Uterus (tissue), 4 donors: Measurements from ENCODE around the gene IKZF3. TPM values are rescaled to one million over a fixed set of nuclear protein-coding genes. Genes with fewer than 3 reads are reported as not detected.

ENCODE experiments used
- DNase-seq, 2 donors: peaks; one replicate each; pipeline ENCODE4 v3.0.0-alpha.2; 2019 to 2020
- H3K27ac ChIP-seq, 2 donors: fragments of 200-600 bp; sonication (generic); 1 replicate in 1 of 2; 2 replicates in 1 of 2; pipeline ENCODE4 v1.5.1; 2016 to 2018
- H3K27me3 ChIP-seq, 2 donors: fragments of 200-600 bp; sonication (generic); one replicate each; pipeline ENCODE4 v1.5.1; 2018 to 2019; ENCODE audit warnings: control low read depth in 1 of 2
- H3K36me3 ChIP-seq, 2 donors: fragments of 200-600 bp; sonication (generic); one replicate each; pipeline ENCODE4 v1.5.1; 2019; ENCODE audit warnings: control low read depth in 1 of 2
- H3K4me1 ChIP-seq, 2 donors: fragments of 200-600 bp; sonication (generic); one replicate each; pipeline ENCODE4 v1.5.1; 2018 to 2019; ENCODE audit warnings: control low read depth in 1 of 2
- H3K4me3 ChIP-seq, 2 donors: fragments of 200-600 bp; sonication (generic); 1 replicate in 1 of 2; 2 replicates in 1 of 2; pipeline ENCODE4 v1.5.1; 2018 to 2019; ENCODE audit warnings: mild to moderate bottlenecking in 1 of 2
- H3K9me3 ChIP-seq, 2 donors: fragments of 200-600 bp; sonication (generic); one replicate each; pipeline ENCODE4 v1.5.1; 2019; ENCODE audit warnings: control low read depth in 1 of 2
- CTCF ChIP-seq, 4 experiments: fragments of 200-600 bp in 2 of 4; fragments of 450-650 bp in 2 of 4; sonication (generic) in 2 of 4; IDR thresholded peaks; one replicate each; pipeline ENCODE4 v1.5.1; 2016 to 2019; ENCODE audit warnings: antibody characterized with exemption in 4 of 4, mild to moderate bottlenecking in 2 of 4, moderate library complexity in 1 of 4
- POLR2A ChIP-seq, 2 donors: fragments of 450-650 bp; IDR thresholded peaks; one replicate each; pipeline ENCODE4 v1.6.1; 2016; ENCODE audit warnings: antibody characterized with exemption in 2 of 2, mild to moderate bottlenecking in 1 of 2, moderate library complexity in 1 of 2
- intact Hi-C: fragments of 100-400 bp; cut with DNase I; formaldehyde crosslinking; loops from one replicate; pipeline ENCODE4 v1.15.1; 2023; ENCODE audit warnings: low total_unique reads
- total RNA-seq, 4 donors: library from RNA; depleted of rRNA in 3 of 4; stranded (reverse); fragments of >200 nt in 3 of 4; gene quantifications; one replicate each; pipeline versions ENCODE4 v1.1.0 to v1.2.4, GENCODE V29; 2014 to 2023
- donor health status: DM: yes; HTN: yes; CAD: no.

Gene IKZF3
- total RNA-seq, 4 donors from 2014 or later, result 0.88 to 2.1 (median 1.6) TPM

GRCh38 chr17:39808409-39808997 is 55.6 kb downstream of the IKZF3 start:
- no peaks in the 10 kb centered on the region for H3K36me3 ChIP-seq
- no peak for TF ChIP-seq POLR2A (IDR thresholded peaks at IDR 0.05)
- TF ChIP-seq CTCF (IDR thresholded peaks at IDR 0.05), result no peak
- H3K9me3 ChIP-seq, result no peaks in the 10 kb centered on the region
- no peak overlapping the region for H3K4me3 ChIP-seq
- H3K27ac ChIP-seq, result no peak overlapping the region
- no peaks in the 10 kb centered on the region for H3K27me3 ChIP-seq
- H3K4me1 ChIP-seq, result no peaks in the 10 kb centered on the region
- no peak for DNase-seq
- intact Hi-C loops, result no loop called here

- H3K27ac ChIP-seq, result no peak overlapping the region
- TF ChIP-seq POLR2A (IDR thresholded peaks at IDR 0.05) (no peak), CTCF (IDR thresholded peaks at IDR 0.05) (no peak)
- no peaks in the 10 kb centered on the region for H3K9me3 ChIP-seq
- no peaks in the 10 kb centered on the region for H3K36me3 ChIP-seq
- no peak for DNase-seq
- peaks cover 0 to 5% of the 10 kb centered on the region in 2 donors for H3K27me3 ChIP-seq
- intact Hi-C loops, result no loop called here
- H3K4me1 ChIP-seq, result no peaks in the 10 kb centered on the region
- H3K4me3 ChIP-seq, result no peak overlapping the region
Observed at GRCh38 chr17:39804839-39805238, 59.3 kb downstream of the IKZF3 start.

- no peaks in the 10 kb centered on the region for H3K9me3 ChIP-seq
- DNase-seq, result no peak
- peaks cover 0 to 5% of the 10 kb centered on the region in 2 donors for H3K27me3 ChIP-seq
- H3K4me3 ChIP-seq, result no peak overlapping the region
- no peaks in the 10 kb centered on the region for H3K4me1 ChIP-seq
- no peaks in the 10 kb centered on the region for H3K36me3 ChIP-seq
- no peak overlapping the region for H3K27ac ChIP-seq
- intact Hi-C loops, result no loop called here
- TF ChIP-seq POLR2A (IDR thresholded peaks at IDR 0.05), result no peak
- TF ChIP-seq CTCF (IDR thresholded peaks at IDR 0.05), result no peak
Observed at GRCh38 chr17:39801055-39801454, 63.1 kb downstream of the IKZF3 start.

GRCh38 chr17:39800540-39800939 is 63.6 kb downstream of the IKZF3 start:
- TF ChIP-seq CTCF (IDR thresholded peaks at IDR 0.05) (no peak), POLR2A (IDR thresholded peaks at IDR 0.05) (no peak)
- Histone ChIP-seq H3K9me3 (no peaks in the 10 kb centered on the region), H3K4me1 (no peaks in the 10 kb centered on the region), H3K36me3 (no peaks in the 10 kb centered on the region), H3K4me3 (no peak overlapping the region), H3K27ac (no peak overlapping the region), H3K27me3 (peaks cover 0 to 5% of the 10 kb centered on the region in 2 donors)
- intact Hi-C loops, result no loop called here
- DNase-seq, result no peak

GRCh38 chr17:39799395-39799794 is 64.7 kb downstream of the IKZF3 start:
- H3K27me3 ChIP-seq, result peaks cover 0 to 5% of the 10 kb centered on the region in 2 donors
- no peak overlapping the region for H3K4me3 ChIP-seq
- TF ChIP-seq POLR2A (IDR thresholded peaks at IDR 0.05), result no peak
- no peak for TF ChIP-seq CTCF (IDR thresholded peaks at IDR 0.05)
- H3K27ac ChIP-seq, result no peak overlapping the region
- no peak for DNase-seq
- H3K36me3 ChIP-seq, result no peaks in the 10 kb centered on the region
- no peaks in the 10 kb centered on the region for H3K9me3 ChIP-seq
- H3K4me1 ChIP-seq, result no peaks in the 10 kb centered on the region
- intact Hi-C loops, result no loop called here
